Cerebellar cortex (tissue), 1 donor: Measurements from ENCODE around the gene MYL11.

Experiments used
- DNase-seq: peaks from one replicate; pipeline ENCODE4 v3.0.0-alpha.2; 2015; ENCODE audit warnings: low spot score

MYL11 gene

GRCh38 chr16:30421010-30421409 is 46.4 kb downstream of the MYL11 start:
- DNase-seq: no peak
